Kidney (tissue), 14 donors: ENCODE results near the gene IREB2. TPM values are rescaled to one million over a fixed set of nuclear protein-coding genes. Genes with fewer than 3 reads are reported as not detected.

Experiments
- DNase-seq, 5 donors: peaks; one replicate each; pipeline ENCODE4 v3.0.0-alpha.2; 2013 to 2020
- FAIRE-seq: peaks from 2 replicates; lab custom pipeline; 2012; peaks lifted over from hg19 to GRCh38; lab: Jason Lieb, UNC
- H3K27ac ChIP-seq, 2 donors: one replicate each; pipeline ENCODE4 v1.7.0; 2013; ENCODE audit warnings: low read depth in 2 of 2, low read length in 2 of 2, inconsistent platforms in 1 of 2
- H3K27me3 ChIP-seq: one replicate; pipeline ENCODE4 v1.7.1; 2013; ENCODE audit warnings: low read length, inconsistent platforms; ENCODE audit not compliant: control insufficient read depth, insufficient read depth
- H3K36me3 ChIP-seq, 3 donors: one replicate each; pipeline versions ENCODE4 v1.7.0 to v1.7.1; 2013; ENCODE audit warnings: low read length in 3 of 3, control low read depth in 1 of 3, inconsistent platforms in 1 of 3; ENCODE audit not compliant: insufficient read depth in 3 of 3, control insufficient read depth in 2 of 3
- H3K4me1 ChIP-seq, 3 donors: one replicate each; pipeline versions ENCODE4 v1.7.0 to v1.7.1; 2013; ENCODE audit warnings: low read length in 3 of 3, inconsistent platforms in 1 of 3, low read depth in 1 of 3; ENCODE audit not compliant: control insufficient read depth in 2 of 3, insufficient read depth in 2 of 3
- H3K4me3 ChIP-seq, 3 donors: one replicate each; pipeline versions ENCODE4 v1.7.0 to v1.8.1; 2013; ENCODE audit warnings: low read length in 3 of 3, control low read depth in 1 of 3, inconsistent platforms in 1 of 3
- H3K9ac ChIP-seq, 3 donors: one replicate each; pipeline versions ENCODE4 v1.7.0 to v1.7.1; 2013; ENCODE audit warnings: low read length in 3 of 3, control low read depth in 1 of 3, inconsistent platforms in 1 of 3
- H3K9me3 ChIP-seq, 3 donors: one replicate each; pipeline versions ENCODE4 v1.7.0 to v1.7.1; 2013; ENCODE audit warnings: low read length in 3 of 3, control low read depth in 1 of 3, inconsistent platforms in 1 of 3; ENCODE audit not compliant: control insufficient read depth in 2 of 3, insufficient read depth in 1 of 3
- CTCF ChIP-seq: IDR thresholded peaks from 3 replicates; pipeline ENCODE4 v1.5.1; 2012; ENCODE audit warnings: mild to moderate bottlenecking, moderate library complexity, borderline replicate concordance; ENCODE audit not compliant: insufficient read depth; ENCODE audit errors: extremely low read depth
- intact Hi-C: fragments of 100-400 bp; cut with DNase I; formaldehyde crosslinking; loops from one replicate; pipeline ENCODE4 v1.11.1; 2022
- polyA plus RNA-seq: library from polyadenylated mRNA; stranded (reverse); fragments of 350-450 nt; fragmentation: Illumina TruSeq; extraction: RNeasy Lipid Tissue Mini Kit (QIAGEN cat#74804); gene quantifications from one replicate; pipeline ENCODE4 v1.2.3, GENCODE V29; 2014; ENCODE audit warnings: low read depth, low replicate concordance; ENCODE audit not compliant: insufficient read depth
- total RNA-seq: library from RNA; stranded (reverse); fragmentation: NEBNext Ultra II Directional; extraction: Animal tissue kit (Norgen Biotek cat#: 25700); gene quantifications from one replicate; pipeline ENCODE4 v1.2.1, GENCODE V29; 2021
- donor health status: control.
- donor health status: control.
- donor health status: control.
- donor health status: control.
- donor health status: control.
- donor health status: DM: yes; HTN: yes; CAD: no.
- donor health status: Normal renal cell carcinoma (clear cell type).

IREB2 gene
- total and polyA plus RNA-seq, 2 donors from 2014 or later = 8.3 to 48.7 TPM

DNA sequence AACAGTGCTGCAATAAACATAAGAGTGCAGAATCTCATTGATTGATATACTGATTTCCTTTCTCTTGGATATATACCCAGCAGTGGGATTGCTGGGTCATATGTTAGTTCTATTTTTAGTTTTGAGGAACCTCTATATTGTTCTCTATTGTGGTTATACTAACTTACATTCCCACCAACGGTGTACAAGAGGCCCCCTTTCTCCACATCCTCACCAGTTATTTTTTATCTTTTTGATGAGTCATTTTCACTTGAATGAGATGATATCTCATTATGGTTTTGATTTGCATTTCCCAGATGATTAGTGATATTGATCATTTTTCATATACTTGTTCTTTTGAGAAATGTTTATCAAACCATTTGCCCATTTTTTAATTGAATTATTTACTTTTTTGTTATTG lies 12.4 kb upstream of the IREB2 start:
- no peak overlapping the region for H3K4me3 ChIP-seq
- FAIRE-seq (no peak), DNase-seq (no peak)
- no peak for TF ChIP-seq CTCF
- intact Hi-C loops = no loop called here
- H3K9ac ChIP-seq = no peak overlapping the region
- H3K27me3 ChIP-seq = no peaks in the 10 kb centered on the region
- H3K4me1 ChIP-seq = no peaks in the 10 kb centered on the region
- no peak overlapping the region for H3K27ac ChIP-seq
- no peaks in the 10 kb centered on the region for H3K9me3 ChIP-seq
- no peaks in the 10 kb centered on the region for H3K36me3 ChIP-seq

DNA sequence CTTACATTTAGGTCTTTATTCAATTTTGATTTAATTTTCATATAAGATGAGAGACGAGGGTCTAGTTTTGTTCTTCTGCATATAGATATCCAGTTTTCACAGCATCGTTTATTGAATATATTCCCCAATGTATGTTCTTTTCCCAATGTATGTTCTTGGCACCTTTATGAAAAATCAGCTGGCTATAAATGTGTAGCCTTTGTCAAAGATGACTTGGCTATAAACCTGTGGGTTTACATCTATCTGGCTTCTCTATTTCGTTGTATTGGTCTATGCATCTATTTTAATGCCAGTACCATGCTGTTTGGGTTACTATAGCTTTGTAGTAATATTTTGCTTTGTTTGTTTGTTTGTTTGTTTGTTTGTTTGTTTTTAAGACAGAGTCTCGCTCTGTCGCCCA lies 11.7 kb upstream of the IREB2 start:
- Histone ChIP-seq H3K4me1 (no peaks in the 10 kb centered on the region), H3K9me3 (no peaks in the 10 kb centered on the region), H3K36me3 (no peaks in the 10 kb centered on the region), H3K27ac (no peak overlapping the region), H3K27me3 (no peaks in the 10 kb centered on the region), H3K4me3 (no peak overlapping the region), H3K9ac (no peak overlapping the region)
- TF ChIP-seq CTCF = no peak
- FAIRE-seq (no peak), DNase-seq (no peak)
- intact Hi-C loops = no loop called here

DNA sequence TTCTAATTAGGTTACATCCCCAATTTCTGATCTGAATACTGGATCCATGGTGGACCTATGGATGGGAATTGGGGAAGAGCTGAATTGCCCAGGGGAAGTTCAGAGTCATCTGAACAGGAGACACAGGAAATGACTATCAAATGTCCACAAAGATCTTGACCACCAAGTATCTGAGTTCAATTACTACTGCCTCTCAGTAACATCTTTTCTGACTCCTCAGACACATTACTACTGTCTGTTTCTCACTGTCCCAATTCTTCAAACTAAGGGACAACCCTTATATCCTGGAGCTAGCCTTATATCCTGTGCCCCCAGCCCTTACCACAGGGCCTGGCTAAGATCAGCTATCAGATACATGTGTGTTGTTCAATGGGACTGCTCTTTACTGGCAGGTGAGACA lies 10.1 kb upstream of the IREB2 start:
- Histone ChIP-seq H3K9ac (no peak overlapping the region), H3K4me3 (no peak overlapping the region), H3K27ac (no peak overlapping the region), H3K27me3 (no peaks in the 10 kb centered on the region), H3K9me3 (no peaks in the 10 kb centered on the region), H3K4me1 (no peaks in the 10 kb centered on the region), H3K36me3 (no peaks in the 10 kb centered on the region)
- FAIRE-seq (no peak), DNase-seq (no peak)
- TF ChIP-seq CTCF = no peak
- intact Hi-C loops = no loop called here

DNA sequence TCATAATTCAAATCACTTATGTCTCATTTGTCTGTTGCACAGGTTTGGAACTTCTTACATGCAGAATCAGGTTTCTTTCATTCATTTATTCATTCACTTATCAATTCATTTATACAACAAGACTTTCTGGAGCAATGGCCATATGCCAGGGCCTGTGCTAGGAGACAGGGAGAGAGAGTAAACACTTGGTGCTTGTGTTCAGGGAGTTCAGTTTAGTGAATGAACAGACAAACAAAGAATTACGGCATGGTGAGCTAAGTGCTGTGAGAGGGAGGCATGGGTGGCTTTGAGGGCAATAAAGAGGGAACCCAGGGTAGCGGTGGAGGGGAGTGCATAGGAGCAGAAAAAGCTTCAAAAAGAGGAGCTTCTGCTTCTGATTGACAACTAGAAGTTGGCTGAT lies 8.5 kb upstream of the IREB2 start:
- no peak for TF ChIP-seq CTCF
- Histone ChIP-seq H3K27me3 (no peaks in the 10 kb centered on the region), H3K9ac (no peak overlapping the region), H3K4me3 (no peak overlapping the region), H3K4me1 (no peaks in the 10 kb centered on the region), H3K36me3 (no peaks in the 10 kb centered on the region), H3K27ac (no peak overlapping the region), H3K9me3 (no peaks in the 10 kb centered on the region)
- intact Hi-C loops = no loop called here
- FAIRE-seq = no peak
- no peak for DNase-seq
